ENCODE results near the gene FOXP1. TPM values are rescaled to one million over a fixed set of nuclear protein-coding genes. Genes with fewer than 3 reads are reported as not detected.

FOXP1 gene
- total RNA-seq, 1 donor from 2014 or later = 113 TPM

DNA sequence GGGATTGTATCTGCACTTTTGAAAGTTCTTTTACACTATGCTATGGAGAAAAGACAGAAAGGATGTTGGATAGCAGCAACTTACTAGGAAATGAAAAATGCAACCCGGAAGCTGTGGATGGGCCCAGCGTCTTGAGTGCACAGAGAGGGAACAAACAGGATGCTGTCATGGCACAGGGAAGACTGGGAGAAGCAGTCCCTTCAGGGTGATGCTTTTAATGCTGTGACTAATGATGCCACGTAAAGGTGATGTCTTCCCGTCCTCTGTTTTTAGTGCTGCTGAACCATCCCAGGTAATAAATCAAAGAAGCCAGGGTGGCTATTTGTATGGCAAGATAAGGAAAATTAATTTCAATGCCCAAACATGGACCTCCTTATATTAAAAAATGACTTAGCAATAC, 437.6 kb downstream of the FOXP1 start:
- TF ChIP-seq, protein P1, sequence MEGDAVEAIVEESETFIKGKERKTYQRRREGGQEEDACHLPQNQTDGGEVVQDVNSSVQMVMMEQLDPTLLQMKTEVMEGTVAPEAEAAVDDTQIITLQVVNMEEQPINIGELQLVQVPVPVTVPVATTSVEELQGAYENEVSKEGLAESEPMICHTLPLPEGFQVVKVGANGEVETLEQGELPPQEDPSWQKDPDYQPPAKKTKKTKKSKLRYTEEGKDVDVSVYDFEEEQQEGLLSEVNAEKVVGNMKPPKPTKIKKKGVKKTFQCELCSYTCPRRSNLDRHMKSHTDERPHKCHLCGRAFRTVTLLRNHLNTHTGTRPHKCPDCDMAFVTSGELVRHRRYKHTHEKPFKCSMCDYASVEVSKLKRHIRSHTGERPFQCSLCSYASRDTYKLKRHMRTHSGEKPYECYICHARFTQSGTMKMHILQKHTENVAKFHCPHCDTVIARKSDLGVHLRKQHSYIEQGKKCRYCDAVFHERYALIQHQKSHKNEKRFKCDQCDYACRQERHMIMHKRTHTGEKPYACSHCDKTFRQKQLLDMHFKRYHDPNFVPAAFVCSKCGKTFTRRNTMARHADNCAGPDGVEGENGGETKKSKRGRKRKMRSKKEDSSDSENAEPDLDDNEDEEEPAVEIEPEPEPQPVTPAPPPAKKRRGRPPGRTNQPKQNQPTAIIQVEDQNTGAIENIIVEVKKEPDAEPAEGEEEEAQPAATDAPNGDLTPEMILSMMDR (conservative IDR thresholded peaks at IDR 0.05) = no peak
- H3K27me3 Mint-ChIP-seq = no peaks in the 10 kb centered on the region
- peaks cover 8% of the 10 kb centered on the region for H3K36me3 Mint-ChIP-seq
- DNase-seq (ENCODE audit: extremely low spot score, unreplicated experiment) = no peak
- H3K27ac Mint-ChIP-seq = peak overlapping the region; percentile 84
- H3K9me3 Mint-ChIP-seq = peaks cover 4% of the 10 kb centered on the region
- H3K4me1 Mint-ChIP-seq (ENCODE audit: unreplicated experiment) = peaks cover 47% of the 10 kb centered on the region
- peak overlapping the region; percentile 3 for H3K4me3 Mint-ChIP-seq

DNA sequence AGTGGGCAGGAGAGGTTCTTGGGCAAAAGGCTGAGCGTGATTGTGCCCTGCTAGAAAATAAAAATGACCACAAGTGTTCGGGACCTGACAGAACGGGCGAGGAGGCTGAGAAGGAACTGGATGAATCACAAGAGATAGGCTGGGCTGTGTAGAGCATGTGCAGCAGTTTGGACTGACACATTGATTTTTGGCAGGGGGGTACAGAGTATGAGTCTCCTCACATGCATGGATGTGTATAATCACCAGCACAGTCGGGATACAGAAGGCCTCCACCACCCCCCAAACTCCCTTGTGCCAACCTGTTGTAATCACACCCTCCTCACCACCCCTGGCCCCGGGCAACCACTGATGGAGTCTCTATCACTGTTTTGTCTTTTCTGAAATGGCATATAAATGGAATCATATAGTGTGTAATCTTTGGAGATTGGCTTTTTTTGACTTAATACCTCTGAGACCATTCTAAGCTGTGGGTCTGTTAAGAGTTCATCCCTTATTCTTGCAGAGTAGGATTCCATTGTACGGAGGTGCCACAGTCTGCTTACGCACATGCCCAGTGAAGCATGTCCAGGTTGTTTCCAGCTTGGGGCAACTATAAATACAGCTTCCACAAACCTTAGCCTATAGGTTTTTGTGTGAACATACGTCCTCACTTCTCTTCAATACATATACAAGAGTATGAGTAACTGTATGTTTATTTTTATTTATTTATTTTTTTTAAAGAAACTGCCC, 438.8 kb downstream of the FOXP1 start:
- H3K4me1 Mint-ChIP-seq (ENCODE audit: unreplicated experiment) = peaks cover 47% of the 10 kb centered on the region
- no peak overlapping the region for H3K4me3 Mint-ChIP-seq
- peaks cover 8% of the 10 kb centered on the region for H3K36me3 Mint-ChIP-seq

GRCh38 chr3:71143493-71143892, 440.0 kb downstream of the FOXP1 start:
- peaks cover 8% of the 10 kb centered on the region for H3K36me3 Mint-ChIP-seq
- TF ChIP-seq, protein P1 (conservative IDR thresholded peaks at IDR 0.05) = no peak
- H3K4me1 Mint-ChIP-seq (ENCODE audit: unreplicated experiment) = peaks cover 40% of the 10 kb centered on the region
- DNase-seq (ENCODE audit: extremely low spot score, unreplicated experiment) = no peak
- no peaks in the 10 kb centered on the region for H3K27me3 Mint-ChIP-seq
- no peak overlapping the region for H3K4me3 Mint-ChIP-seq
- H3K27ac Mint-ChIP-seq = peak overlapping the region; percentile 78
- H3K9me3 Mint-ChIP-seq = peaks cover 4% of the 10 kb centered on the region

More for the DNA sequence above, 438.8 kb downstream of the FOXP1 start:
- no peaks in the 10 kb centered on the region for H3K27me3 Mint-ChIP-seq
- TF ChIP-seq, protein P1 (conservative IDR thresholded peaks at IDR 0.05) = no peak
- H3K27ac Mint-ChIP-seq = peak overlapping the region; percentile 51
- DNase-seq (ENCODE audit: extremely low spot score, unreplicated experiment) = no peak
- peaks cover 4% of the 10 kb centered on the region for H3K9me3 Mint-ChIP-seq

DNA sequence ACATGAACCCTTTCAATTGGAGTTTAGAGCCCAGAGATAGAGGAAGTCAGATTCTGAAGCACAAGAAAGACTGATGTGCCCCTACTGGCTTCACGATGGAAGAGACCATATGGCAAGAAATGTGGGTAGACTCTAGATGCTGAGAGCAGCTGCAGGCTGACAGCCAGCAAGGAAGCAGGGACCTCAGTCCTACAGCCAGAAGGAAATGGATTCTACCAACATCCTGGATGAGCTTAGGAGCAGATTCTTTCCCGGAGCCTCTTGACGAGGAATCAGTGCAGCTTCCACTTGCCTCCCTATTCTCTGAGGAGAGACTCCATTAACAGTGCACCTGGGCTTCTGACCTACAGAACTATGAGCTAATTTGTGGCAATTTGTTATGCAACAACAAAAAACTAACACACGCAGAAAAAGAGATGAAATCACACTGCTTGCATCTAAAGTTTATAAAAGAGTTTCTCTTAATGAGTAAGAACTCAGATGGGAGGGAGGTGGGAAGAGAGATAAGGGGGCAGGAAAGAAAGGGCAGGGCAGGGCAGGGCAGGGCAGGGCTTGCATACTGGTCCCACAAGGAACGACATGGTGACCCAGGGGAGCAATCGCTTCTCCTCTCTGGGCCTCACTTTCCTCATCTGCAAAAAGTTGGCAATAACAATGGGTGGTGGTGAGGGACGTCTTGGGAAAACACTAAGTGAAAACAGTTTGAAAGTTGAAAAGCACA, 440.9 kb downstream of the FOXP1 start:
- H3K9me3 Mint-ChIP-seq = peaks cover 4% of the 10 kb centered on the region
- H3K4me1 Mint-ChIP-seq (ENCODE audit: unreplicated experiment) = peaks cover 40% of the 10 kb centered on the region
- peak overlapping the region; percentile 78 for H3K27ac Mint-ChIP-seq
- no peak overlapping the region for H3K4me3 Mint-ChIP-seq
- H3K27me3 Mint-ChIP-seq = no peaks in the 10 kb centered on the region
- TF ChIP-seq, protein P1 (conservative IDR thresholded peaks at IDR 0.05) = no peak
- H3K36me3 Mint-ChIP-seq = peaks cover 8% of the 10 kb centered on the region
- no peak for DNase-seq (ENCODE audit: extremely low spot score, unreplicated experiment)

DNA sequence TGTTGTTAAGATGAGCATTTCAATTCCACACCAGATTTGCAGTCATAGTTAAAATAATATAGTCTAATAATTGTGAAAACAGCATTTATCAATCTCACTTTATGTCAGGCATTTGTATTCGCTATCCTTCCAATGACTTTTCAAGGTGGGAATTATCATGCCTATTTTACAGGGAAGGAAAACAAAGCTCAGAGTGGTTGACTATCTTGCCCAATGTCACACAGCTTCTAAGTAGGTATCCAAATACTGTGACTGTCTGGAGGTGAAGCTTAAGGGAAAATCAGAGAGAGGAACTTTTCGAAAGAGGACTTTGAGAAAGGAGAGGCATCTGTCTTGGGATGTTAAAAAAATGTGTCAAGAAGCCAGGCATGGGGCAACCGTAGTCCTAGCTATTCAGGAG, 443.1 kb downstream of the FOXP1 start:
- no peak for DNase-seq (ENCODE audit: extremely low spot score, unreplicated experiment)
- H3K36me3 Mint-ChIP-seq = peaks cover 5% of the 10 kb centered on the region
- no peaks in the 10 kb centered on the region for H3K27me3 Mint-ChIP-seq
- no peak overlapping the region for H3K4me3 Mint-ChIP-seq
- peaks cover 4% of the 10 kb centered on the region for H3K9me3 Mint-ChIP-seq
- TF ChIP-seq, protein P1 (conservative IDR thresholded peaks at IDR 0.05) = no peak
- H3K4me1 Mint-ChIP-seq (ENCODE audit: unreplicated experiment) = peaks cover 36% of the 10 kb centered on the region
- H3K27ac Mint-ChIP-seq = peak overlapping the region; percentile 96

Data from type B pancreatic cell (in vitro differentiated cells).